ENCODE measurements around the gene STXBP5. TPM values are rescaled to one million over a fixed set of nuclear protein-coding genes. Genes with fewer than 3 reads are reported as not detected.

STXBP5 gene
- total and polyA plus RNA-seq, 9 of the 15 experiments (the other 6 are each of a cell fraction or from before 2014, with no cell fraction given) = 23.3 to 172 (median 71.5) TPM

DNA sequence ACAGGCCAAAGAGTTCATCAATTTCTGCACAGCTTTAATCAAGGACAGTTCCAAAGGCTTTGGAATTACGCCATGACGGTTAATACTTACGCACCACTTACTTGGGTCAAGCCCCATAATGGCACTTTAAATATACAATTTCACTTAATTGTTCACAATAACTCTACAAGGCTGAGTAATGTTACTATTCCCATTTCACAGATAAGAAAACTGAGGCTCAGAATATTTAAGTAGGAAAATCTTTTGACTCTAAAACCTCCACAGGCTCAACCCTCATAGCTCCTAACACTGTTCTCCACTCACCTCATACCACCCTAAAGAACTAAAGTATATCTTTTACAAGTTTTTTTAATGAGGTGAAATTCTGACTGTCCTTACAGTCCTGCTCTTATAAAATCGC lies 212.4 kb downstream of the STXBP5 start (continued):
- TF ChIP-seq HDAC2 (IDR thresholded peaks at IDR 0.05) (peak; percentile 44; the same call in 1 of the 2 replicates), C11orf30 (IDR thresholded peaks at IDR 0.05; ENCODE audit: low read depth) (no peak), BCOR (IDR thresholded peaks at IDR 0.05) (peak; percentile 82), ZNF384 (IDR thresholded peaks at IDR 0.05; ENCODE audit: low read depth, low read length) (no peak), ZNF609 (CRISPR knock-in tag; IDR thresholded peaks at IDR 0.05; ENCODE audit: borderline replicate concordance) (no peak)

- intact Hi-C loops (cut with micrococcal nuclease) = no loop called here
- no peaks in the 10 kb centered on the region for H3K9me3 ChIP-seq (replicated peaks; ENCODE audit: control insufficient read depth, insufficient read depth, low read depth, low read length)
- POLR2A ChIA-PET = interaction anchor here (0.6 to 1.6 kb wide), 2 partner anchors 11 to 20 kb away, joined by 3 read pairs; no protein-coding TSS in a partner anchor
These were observed 213.7 kb downstream of the STXBP5 start for GRCh38 chr6:147417954-147418353.

More at GRCh38 chr6:147417954-147418353, 213.7 kb downstream of the STXBP5 start:
- no peaks in the 10 kb centered on the region for H3K9me1 ChIP-seq (ENCODE audit: control insufficient read depth, insufficient read depth, low read length)
- no peaks in the 10 kb centered on the region for H3K4me1 ChIP-seq (replicated peaks in 1 of 2; ENCODE audit: control insufficient read depth in 2 of 2, insufficient read depth in 2 of 2, low read length in 2 of 2)
- BruUV-seq (replicated peaks) = no TSS peak
- no peak for DNase-seq (ENCODE audit: extremely low read depth in 1 of 4, low spot score in 3 of 4)
- in situ Hi-C loops (cut with MboI) = no loop called here
- H3K79me2 ChIP-seq (ENCODE audit: control insufficient read depth, insufficient read depth, low read length) = no peaks in the 10 kb centered on the region
- H2AFZ ChIP-seq (ENCODE audit: low read depth, low read length) = no peak overlapping the region
- H3K4me2 ChIP-seq (ENCODE audit: insufficient read depth, low read length) = no peak overlapping the region
- no peak overlapping the region for H3K27ac ChIP-seq (ENCODE audit: extremely low read depth, low read depth, low read length)
- H3K4me3 ChIP-seq = no peak overlapping the region
- H3K36me3 ChIP-seq (ENCODE audit: control insufficient read depth, insufficient read depth, low read length) = no peaks in the 10 kb centered on the region
- H4K20me1 ChIP-seq (replicated peaks; ENCODE audit: control insufficient read depth, insufficient read depth, low read length) = no peaks in the 10 kb centered on the region
- no peak overlapping the region for H3K9ac ChIP-seq (ENCODE audit: insufficient read depth in 1 of 2, low read depth in 2 of 2, low read length in 2 of 2)
- no peak for FAIRE-seq
- WGBS (ENCODE audit: insufficient coverage, low coverage, missing lambda C conversion rate) = 3% methylated on average over 7 of the region's 7 CpGs
- ATAC-seq = peak; percentile 55
- peaks cover 11 to 31% of the 10 kb centered on the region in 2 experiments for H3K27me3 ChIP-seq (ENCODE audit: control insufficient read depth in 2 of 2, insufficient read depth in 2 of 2, low read length in 2 of 2)
- CTCF ChIA-PET (ENCODE audit: low intra/inter-chr PET ratio) = no interaction called here
- no peak for TF ChIP-seq TRIM24 (IDR thresholded peaks at IDR 0.05)
- TF ChIP-seq ZNF24 (IDR thresholded peaks at IDR 0.05) = no peak
- TF ChIP-seq, protein P1, sequence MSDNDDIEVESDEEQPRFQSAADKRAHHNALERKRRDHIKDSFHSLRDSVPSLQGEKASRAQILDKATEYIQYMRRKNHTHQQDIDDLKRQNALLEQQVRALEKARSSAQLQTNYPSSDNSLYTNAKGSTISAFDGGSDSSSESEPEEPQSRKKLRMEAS (CRISPR knock-in tag; IDR thresholded peaks at IDR 0.05) = no peak
- no peak for TF ChIP-seq PURB (CRISPR knock-in tag; IDR thresholded peaks at IDR 0.05; ENCODE audit: low read depth)
- TF ChIP-seq ZBTB49 (CRISPR knock-in tag; IDR thresholded peaks at IDR 0.05; ENCODE audit: borderline replicate concordance) = no peak
- no peak for TF ChIP-seq ZFP30 (CRISPR knock-in tag; IDR thresholded peaks at IDR 0.05; ENCODE audit: borderline replicate concordance)
- TF ChIP-seq, protein P2, sequence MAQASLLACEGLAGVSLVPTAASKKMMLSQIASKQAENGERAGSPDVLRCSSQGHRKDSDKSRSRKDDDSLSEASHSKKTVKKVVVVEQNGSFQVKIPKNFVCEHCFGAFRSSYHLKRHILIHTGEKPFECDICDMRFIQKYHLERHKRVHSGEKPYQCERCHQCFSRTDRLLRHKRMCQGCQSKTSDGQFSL (CRISPR knock-in tag; IDR thresholded peaks at IDR 0.05) = no peak
- TF ChIP-seq, protein P2 (tag; IDR thresholded peaks at IDR 0.05) = no peak
- no peak for TF ChIP-seq KDM4B (IDR thresholded peaks at IDR 0.05; ENCODE audit: borderline replicate concordance in 2 of 2, low read depth in 1 of 2)

Data from K562 (cell line).